A673 (cell line): ENCODE measurements around the gene ABHD1.

Experiments used
- CTCF ChIP-seq: fragments of 300-800, 200-600 bp; sonication (generic); conservative IDR thresholded peaks from 2 replicates; pipeline ENCODE4 v1.5.1; 2017; ENCODE audit warnings: low read depth, mild to moderate bottlenecking, antibody characterized with exemption, low read length, moderate library complexity, mixed read lengths
- EZH2 ChIP-seq: fragments of 200-600 bp; sonication (generic); IDR thresholded peaks from 2 replicates; pipeline ENCODE4 v1.6.1; 2017; ENCODE audit warnings: borderline replicate concordance, low read depth, mild to moderate bottlenecking, mixed read lengths, antibody characterized with exemption, low read length; ENCODE audit not compliant: poor library complexity, severe bottlenecking

GRCh38 chr2:27178469-27178868 is 54.9 kb downstream of the ABHD1 start:
- TF ChIP-seq CTCF (no peak), EZH2 (no peak)
